Panc1 (cell line): ENCODE data around the gene CCDC124. TPM values are rescaled to one million over a fixed set of nuclear protein-coding genes. Genes with fewer than 3 reads are reported as not detected.
A peak's percentile ranks its signal among the peaks of the same experiment; 100 is the strongest.

Experiments
- ATAC-seq: fragments of 200-7000 bp; cut with Tn5 transposase; 2 replicates; pipeline ENCODE4 v1.9.1; 2020; ENCODE audit warnings: mild to moderate bottlenecking, moderate library complexity
- BruUV-seq: library from RNA; stranded (reverse); fragments of 400-500 nt; replicated peaks from 2 replicates; lab custom pipeline; 2021; lab: Mats Ljungman, UMichigan
- CTCF ChIA-PET: fragments of 300-600 bp; sonication (Branson Sonifier 250); formaldehyde crosslinking; loops from one replicate; lab custom pipeline; 2022; ENCODE audit warnings: antibody characterized with exemption; lab: Charles Lee
- POLR2A ChIA-PET: fragments of 300-600 bp; sonication (Branson Sonifier 250); formaldehyde crosslinking; loops from one replicate; lab custom pipeline; 2022; ENCODE audit warnings: antibody characterized with exemption; lab: Charles Lee
- DNase-seq: peaks from one replicate; pipeline ENCODE4 v3.0.0-alpha.2; 2010; ENCODE audit warnings: low read depth, low spot score
- H3K27ac ChIP-seq: 2 replicates; pipeline ENCODE4 v1.5.1; 2011; ENCODE audit warnings: mild to moderate bottlenecking, low read length, inconsistent platforms
- H3K27me3 ChIP-seq: fragments of 200-500 bp; sonication (Bioruptor generic); 2 replicates; pipeline ENCODE4 v1.6.0; 2014; ENCODE audit warnings: low read length, inconsistent platforms; ENCODE audit not compliant: control insufficient read depth, insufficient read depth
- H3K36me3 ChIP-seq: fragments of 200-500 bp; sonication (Bioruptor generic); 2 replicates; pipeline ENCODE4 v1.5.1; 2014; ENCODE audit warnings: inconsistent platforms, mild to moderate bottlenecking, low read length, moderate library complexity; ENCODE audit not compliant: control insufficient read depth, insufficient read depth
- H3K4me1 ChIP-seq: 2 replicates; pipeline ENCODE4 v1.5.1; 2011; ENCODE audit warnings: inconsistent platforms, mild to moderate bottlenecking, low read length, moderate library complexity; ENCODE audit not compliant: control insufficient read depth, insufficient read depth
- H3K4me3 ChIP-seq, 2 experiments: 2 replicates each; pipeline ENCODE4 v1.5.1; 2011 to 2012; ENCODE audit warnings: low read depth in 2 of 2, low read length in 2 of 2, mild to moderate bottlenecking in 2 of 2, inconsistent platforms in 1 of 2, moderate library complexity in 1 of 2
- H3K9me3 ChIP-seq: fragments of 200-500 bp; sonication (Bioruptor generic); 2 replicates; pipeline ENCODE4 v1.5.1; 2014; ENCODE audit warnings: low read depth, mild to moderate bottlenecking, inconsistent platforms, low read length, moderate library complexity; ENCODE audit not compliant: control insufficient read depth, insufficient read depth
- POLR2AphosphoS5 ChIP-seq: IDR thresholded peaks from 2 replicates; pipeline ENCODE4 v1.6.1; 2012; ENCODE audit warnings: mild to moderate bottlenecking, low read depth, low read length, moderate library complexity
- SIN3A ChIP-seq: IDR thresholded peaks from 2 replicates; pipeline ENCODE4 v1.6.1; 2012; ENCODE audit warnings: low read depth, mild to moderate bottlenecking, low read length, moderate library complexity, borderline replicate concordance; ENCODE audit not compliant: insufficient read depth
- TCF7L2 ChIP-seq: IDR thresholded peaks from 2 replicates; pipeline ENCODE4 v1.6.1; 2011; ENCODE audit warnings: mild to moderate bottlenecking, low read depth, low read length, inconsistent platforms
- in situ Hi-C: cut with HindIII; loops from 2 replicates; pipeline ENCODE4 v1.10.0; 2016; ENCODE audit warnings: low sequenced_read_pairs, low pct_unique_long_range_greater_than_20kb
- intact Hi-C: fragments of 100-400 bp; cut with micrococcal nuclease; formaldehyde crosslinking; loops from one replicate; pipeline ENCODE4 v1.10.0; 2022; ENCODE audit not compliant: unreplicated experiment
- total RNA-seq: library from RNA; stranded (reverse); gene quantifications from one replicate; pipeline ENCODE4 v1.2.1, GENCODE V29; 2021; ENCODE audit not compliant: unreplicated experiment
- TF ChIP-seq, protein P1 (sequence below): fragments of 450-650 bp; IDR thresholded peaks from 2 replicates; pipeline ENCODE4 v1.5.1; 2017; ENCODE audit warnings: mild to moderate bottlenecking
- TF ChIP-seq, protein P2 (sequence below), 2 experiments: IDR thresholded peaks; 2 replicates each; pipeline ENCODE4 v1.6.1; 2011 to 2012; ENCODE audit warnings: low read depth in 2 of 2, control low read depth in 1 of 2, low read length in 1 of 2, mild to moderate bottlenecking in 1 of 2, moderate library complexity in 1 of 2; ENCODE audit not compliant: insufficient read depth in 1 of 2

CCDC124 gene
- total RNA-seq, 1 experiment from 2014 or later = 110 TPM

DNA sequence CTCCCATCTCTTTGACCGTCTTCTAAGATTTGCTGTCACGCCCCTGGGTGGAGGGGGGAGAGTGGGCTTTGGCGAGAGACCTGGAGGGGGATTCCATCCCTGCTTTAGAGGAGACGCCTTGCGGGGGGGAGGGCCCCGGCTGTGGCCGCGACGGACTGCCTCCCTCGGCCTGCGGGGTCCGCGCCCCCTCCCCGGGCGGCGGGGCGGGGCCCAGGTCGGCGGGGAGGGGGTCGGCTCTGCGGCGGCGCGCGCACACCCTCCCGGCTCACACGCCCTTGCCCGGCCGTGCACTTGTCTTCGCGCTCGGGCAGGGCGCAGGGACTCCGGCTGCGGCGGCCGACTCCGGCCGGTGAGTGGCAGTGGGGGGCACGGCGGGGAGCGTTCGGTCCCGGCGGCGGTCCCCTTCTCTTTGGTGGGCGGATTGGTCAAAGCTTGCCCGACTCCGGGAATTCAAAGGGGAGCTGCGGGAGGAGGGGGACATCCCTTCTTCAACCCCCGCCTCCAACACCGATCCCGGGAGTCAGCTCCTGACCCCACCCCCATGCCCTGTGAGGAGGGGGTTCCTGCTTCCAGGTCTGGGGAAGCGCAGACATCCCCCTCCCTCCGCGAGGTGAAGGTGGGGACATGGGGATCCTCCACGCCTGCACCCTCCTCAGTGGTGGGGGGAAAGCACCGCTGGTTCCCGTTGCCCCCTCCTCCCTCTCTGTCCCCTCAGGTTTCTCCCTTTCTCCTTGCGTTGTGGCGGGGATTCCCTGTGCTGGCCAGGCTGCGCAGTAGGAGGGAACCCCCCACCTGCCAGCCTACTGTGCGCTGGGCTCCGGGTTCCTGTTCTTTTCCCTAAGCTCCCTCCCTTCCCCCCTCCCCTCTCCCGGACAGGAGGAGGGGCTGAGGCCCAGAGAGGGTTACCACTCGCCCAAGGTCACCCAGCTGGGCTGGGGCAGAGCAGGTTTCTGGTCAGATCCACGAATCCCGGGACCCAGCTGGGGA lies 19.5 kb downstream of the CCDC124 start:
- H3K4me3 ChIP-seq = peak overlapping the region; percentile 14 to 53; a peak in 3 of 4 replicates
- H3K27me3 ChIP-seq = no peaks in the 10 kb centered on the region; the same call in 1 of the 2 replicates
- TF ChIP-seq, protein P1, sequence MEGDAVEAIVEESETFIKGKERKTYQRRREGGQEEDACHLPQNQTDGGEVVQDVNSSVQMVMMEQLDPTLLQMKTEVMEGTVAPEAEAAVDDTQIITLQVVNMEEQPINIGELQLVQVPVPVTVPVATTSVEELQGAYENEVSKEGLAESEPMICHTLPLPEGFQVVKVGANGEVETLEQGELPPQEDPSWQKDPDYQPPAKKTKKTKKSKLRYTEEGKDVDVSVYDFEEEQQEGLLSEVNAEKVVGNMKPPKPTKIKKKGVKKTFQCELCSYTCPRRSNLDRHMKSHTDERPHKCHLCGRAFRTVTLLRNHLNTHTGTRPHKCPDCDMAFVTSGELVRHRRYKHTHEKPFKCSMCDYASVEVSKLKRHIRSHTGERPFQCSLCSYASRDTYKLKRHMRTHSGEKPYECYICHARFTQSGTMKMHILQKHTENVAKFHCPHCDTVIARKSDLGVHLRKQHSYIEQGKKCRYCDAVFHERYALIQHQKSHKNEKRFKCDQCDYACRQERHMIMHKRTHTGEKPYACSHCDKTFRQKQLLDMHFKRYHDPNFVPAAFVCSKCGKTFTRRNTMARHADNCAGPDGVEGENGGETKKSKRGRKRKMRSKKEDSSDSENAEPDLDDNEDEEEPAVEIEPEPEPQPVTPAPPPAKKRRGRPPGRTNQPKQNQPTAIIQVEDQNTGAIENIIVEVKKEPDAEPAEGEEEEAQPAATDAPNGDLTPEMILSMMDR = no peak
- no peak for TF ChIP-seq SIN3A
- TF ChIP-seq, protein P2, sequence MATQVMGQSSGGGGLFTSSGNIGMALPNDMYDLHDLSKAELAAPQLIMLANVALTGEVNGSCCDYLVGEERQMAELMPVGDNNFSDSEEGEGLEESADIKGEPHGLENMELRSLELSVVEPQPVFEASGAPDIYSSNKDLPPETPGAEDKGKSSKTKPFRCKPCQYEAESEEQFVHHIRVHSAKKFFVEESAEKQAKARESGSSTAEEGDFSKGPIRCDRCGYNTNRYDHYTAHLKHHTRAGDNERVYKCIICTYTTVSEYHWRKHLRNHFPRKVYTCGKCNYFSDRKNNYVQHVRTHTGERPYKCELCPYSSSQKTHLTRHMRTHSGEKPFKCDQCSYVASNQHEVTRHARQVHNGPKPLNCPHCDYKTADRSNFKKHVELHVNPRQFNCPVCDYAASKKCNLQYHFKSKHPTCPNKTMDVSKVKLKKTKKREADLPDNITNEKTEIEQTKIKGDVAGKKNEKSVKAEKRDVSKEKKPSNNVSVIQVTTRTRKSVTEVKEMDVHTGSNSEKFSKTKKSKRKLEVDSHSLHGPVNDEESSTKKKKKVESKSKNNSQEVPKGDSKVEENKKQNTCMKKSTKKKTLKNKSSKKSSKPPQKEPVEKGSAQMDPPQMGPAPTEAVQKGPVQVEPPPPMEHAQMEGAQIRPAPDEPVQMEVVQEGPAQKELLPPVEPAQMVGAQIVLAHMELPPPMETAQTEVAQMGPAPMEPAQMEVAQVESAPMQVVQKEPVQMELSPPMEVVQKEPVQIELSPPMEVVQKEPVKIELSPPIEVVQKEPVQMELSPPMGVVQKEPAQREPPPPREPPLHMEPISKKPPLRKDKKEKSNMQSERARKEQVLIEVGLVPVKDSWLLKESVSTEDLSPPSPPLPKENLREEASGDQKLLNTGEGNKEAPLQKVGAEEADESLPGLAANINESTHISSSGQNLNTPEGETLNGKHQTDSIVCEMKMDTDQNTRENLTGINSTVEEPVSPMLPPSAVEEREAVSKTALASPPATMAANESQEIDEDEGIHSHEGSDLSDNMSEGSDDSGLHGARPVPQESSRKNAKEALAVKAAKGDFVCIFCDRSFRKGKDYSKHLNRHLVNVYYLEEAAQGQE (IDR thresholded peaks at IDR 0.05; ENCODE audit: insufficient read depth in 1 of 2, low read depth in 2 of 2, low read length in 1 of 2) = no peak
- no peak for TF ChIP-seq POLR2AphosphoS5
- no peak for TF ChIP-seq TCF7L2
- ChIA-PET POLR2A (no interaction called here), CTCF (interaction anchor here (0.6 kb wide), 1 partner anchor 289 kb away, joined by 4 read pairs; no protein-coding TSS in a partner anchor)
- in situ Hi-C loops = no loop called here
- no TSS peak for BruUV-seq
- no peaks in the 10 kb centered on the region for H3K36me3 ChIP-seq
- H3K9me3 ChIP-seq = no peaks in the 10 kb centered on the region
- DNase-seq = no peak
- intact Hi-C loops = no loop called here
- peaks cover 14% of the 10 kb centered on the region for H3K4me1 ChIP-seq
- no peak overlapping the region for H3K27ac ChIP-seq
- no peak for ATAC-seq

DNA sequence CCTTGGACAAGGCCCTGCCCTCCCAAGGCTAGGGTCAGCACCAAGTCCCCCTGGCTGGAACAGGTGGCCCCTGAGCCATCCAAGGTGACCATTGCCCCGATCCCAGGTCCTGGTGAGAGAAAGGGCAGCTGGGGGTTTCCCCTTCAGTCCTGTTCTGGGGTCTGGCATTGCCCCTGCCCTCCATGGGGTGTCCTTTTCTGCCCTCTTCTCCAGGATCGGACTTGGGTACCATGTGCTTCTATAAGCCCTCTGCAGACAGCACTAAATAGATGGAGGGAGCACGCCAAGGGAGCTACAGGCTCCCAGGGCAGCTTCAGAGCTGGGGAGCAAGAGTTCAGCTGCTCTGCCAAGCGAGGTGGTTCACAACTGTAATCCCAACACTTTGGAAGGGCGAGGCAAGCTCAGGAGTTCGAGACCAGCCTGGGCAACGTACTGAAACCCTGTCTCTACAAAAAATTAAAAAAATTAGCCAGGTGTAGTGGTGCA lies 20.5 kb downstream of the CCDC124 start:
- in situ Hi-C loops (no loop called here), intact Hi-C loops (no loop called here)
- Histone ChIP-seq H3K27me3 (no peaks in the 10 kb centered on the region; the same call in 1 of the 2 replicates), H3K9me3 (no peaks in the 10 kb centered on the region), H3K27ac (no peak overlapping the region), H3K4me3 (no peak overlapping the region), H3K4me1 (peaks cover 13% of the 10 kb centered on the region; the same call in 1 of the 2 replicates), H3K36me3 (no peaks in the 10 kb centered on the region)
- DNase-seq = no peak
- TF ChIP-seq, protein P1 = no peak
- TF ChIP-seq TCF7L2 (no peak), SIN3A (no peak), POLR2AphosphoS5 (no peak)
- TF ChIP-seq, protein P2 (IDR thresholded peaks at IDR 0.05; ENCODE audit: insufficient read depth in 1 of 2, low read depth in 2 of 2, low read length in 1 of 2) = no peak
- ATAC-seq = no peak
- ChIA-PET CTCF (interaction anchor here (0.6 kb wide), 1 partner anchor 10 kb away, joined by 3 read pairs; no protein-coding TSS in a partner anchor), POLR2A (no interaction called here)
- BruUV-seq = no TSS peak
